Activated B cell treated with CpG ODN at 0.5 μM for 24 hours (primary cell): ENCODE data around the gene TRIP10. TPM values are rescaled to one million over a fixed set of nuclear protein-coding genes. Genes with fewer than 3 reads are reported as not detected.
"Not testable (repeated sequence)": the region's sequence is repeated elsewhere in the genome, so short reads cannot be mapped to it uniquely, and the experiment has no call there.

Source experiments
- ATAC-seq: fragments of 200-7000 bp; cut with Tn5 transposase; one replicate; pipeline ENCODE4 v1.10.0; 2021; ENCODE audit warnings: low read depth, mild to moderate bottlenecking, moderate library complexity
- CTCF ChIA-PET: fragments of 350-600 bp; sonication (Branson Sonifier 250); formaldehyde crosslinking; loops from one replicate; lab custom pipeline; 2021; ENCODE audit warnings: antibody characterized with exemption; lab: Charles Lee
- POLR2A ChIA-PET: fragments of 350-600 bp; sonication (Branson Sonifier 250); formaldehyde crosslinking; loops from one replicate; lab custom pipeline; 2021; ENCODE audit warnings: antibody characterized with exemption; lab: Charles Lee
- DNase-seq: peaks from one replicate; pipeline ENCODE4 v3.0.0; 2022
- H3K27ac Mint-ChIP-seq: one replicate; pipeline ENCODE4 v1.8.0; 2020; ENCODE audit warnings: mixed read lengths
- H3K27me3 Mint-ChIP-seq: one replicate; pipeline ENCODE4 v1.8.0; 2021; ENCODE audit warnings: mixed read lengths
- H3K36me3 Mint-ChIP-seq: one replicate; pipeline ENCODE4 v1.8.0; 2021; ENCODE audit warnings: low read depth, mixed read lengths
- H3K4me1 Mint-ChIP-seq: one replicate; pipeline ENCODE4 v1.8.0; 2021; ENCODE audit warnings: mixed read lengths
- H3K4me3 Mint-ChIP-seq: one replicate; pipeline ENCODE4 v1.8.0; 2020; ENCODE audit warnings: mild to moderate bottlenecking, mixed read lengths
- H3K9me3 Mint-ChIP-seq: one replicate; pipeline ENCODE4 v1.8.0; 2020; ENCODE audit warnings: mixed read lengths
- intact Hi-C: fragments of 100-400 bp; cut with micrococcal nuclease; formaldehyde crosslinking; loops from one replicate; pipeline ENCODE4 v1.15.1; 2024
- total RNA-seq: library from RNA; stranded (reverse); gene quantifications from 2 replicates; pipeline ENCODE4 v1.2.3, GENCODE V29; 2022
- TF ChIP-seq, protein P1 (sequence below): fragments of 200-600 bp; IDR thresholded peaks from one replicate; pipeline ENCODE4 v1.8.0; 2022; ENCODE audit warnings: antibody characterized with exemption, mild to moderate bottlenecking

The TRIP10 gene
- total RNA-seq, 1 donor from 2014 or later: 101 TPM

GRCh38 chr19:6796278-6796677, 56.8 kb downstream of the TRIP10 start:
- H3K4me3 Mint-ChIP-seq: no peak overlapping the region
- ChIA-PET POLR2A (interaction anchor here (1.0 kb wide), 1 partner anchor 24 kb away, joined by 3 read pairs; the partner anchor contains the start of gene VAV1), CTCF (no interaction called here)
- peaks cover 2% of the 10 kb centered on the region for H3K9me3 Mint-ChIP-seq
- no peaks in the 10 kb centered on the region for H3K27me3 Mint-ChIP-seq
- no peak overlapping the region for H3K27ac Mint-ChIP-seq
- H3K36me3 Mint-ChIP-seq: peaks cover 51% of the 10 kb centered on the region
- peaks cover 78% of the 10 kb centered on the region for H3K4me1 Mint-ChIP-seq
- DNase-seq: no peak
- intact Hi-C loops: no loop called here
- TF ChIP-seq, protein P1, sequence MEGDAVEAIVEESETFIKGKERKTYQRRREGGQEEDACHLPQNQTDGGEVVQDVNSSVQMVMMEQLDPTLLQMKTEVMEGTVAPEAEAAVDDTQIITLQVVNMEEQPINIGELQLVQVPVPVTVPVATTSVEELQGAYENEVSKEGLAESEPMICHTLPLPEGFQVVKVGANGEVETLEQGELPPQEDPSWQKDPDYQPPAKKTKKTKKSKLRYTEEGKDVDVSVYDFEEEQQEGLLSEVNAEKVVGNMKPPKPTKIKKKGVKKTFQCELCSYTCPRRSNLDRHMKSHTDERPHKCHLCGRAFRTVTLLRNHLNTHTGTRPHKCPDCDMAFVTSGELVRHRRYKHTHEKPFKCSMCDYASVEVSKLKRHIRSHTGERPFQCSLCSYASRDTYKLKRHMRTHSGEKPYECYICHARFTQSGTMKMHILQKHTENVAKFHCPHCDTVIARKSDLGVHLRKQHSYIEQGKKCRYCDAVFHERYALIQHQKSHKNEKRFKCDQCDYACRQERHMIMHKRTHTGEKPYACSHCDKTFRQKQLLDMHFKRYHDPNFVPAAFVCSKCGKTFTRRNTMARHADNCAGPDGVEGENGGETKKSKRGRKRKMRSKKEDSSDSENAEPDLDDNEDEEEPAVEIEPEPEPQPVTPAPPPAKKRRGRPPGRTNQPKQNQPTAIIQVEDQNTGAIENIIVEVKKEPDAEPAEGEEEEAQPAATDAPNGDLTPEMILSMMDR: no peak
- no peak for ATAC-seq

DNA sequence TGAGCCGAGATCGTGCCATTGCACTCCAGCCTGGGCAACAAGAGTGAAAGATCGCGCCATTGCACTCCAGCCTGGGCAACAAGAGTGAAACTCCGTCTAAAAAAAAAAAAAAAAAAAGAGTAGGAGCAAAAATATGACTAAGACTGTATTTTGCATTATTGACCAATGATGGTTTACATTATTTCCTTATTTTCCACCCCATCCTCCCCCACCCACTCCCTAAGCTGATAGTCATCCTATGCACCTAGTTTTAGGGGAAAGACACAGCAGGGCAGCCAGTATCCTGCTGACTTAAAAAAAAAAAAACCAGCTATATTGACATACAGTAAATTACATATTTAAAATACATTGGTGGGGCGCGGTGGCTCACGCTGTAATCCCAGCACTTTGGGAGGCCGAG, 58.2 kb downstream of the TRIP10 start:
- ATAC-seq: no peak
- H3K36me3 Mint-ChIP-seq: peaks cover 41% of the 10 kb centered on the region
- H3K9me3 Mint-ChIP-seq: peaks cover 2% of the 10 kb centered on the region
- CTCF ChIA-PET: interaction anchor here (1.8 kb wide), 1 partner anchor 281 kb away, joined by 4 read pairs; no protein-coding TSS in a partner anchor
- peak overlapping the region; percentile 59 for H3K27ac Mint-ChIP-seq
- intact Hi-C loops: no loop called here
- peaks cover 74% of the 10 kb centered on the region for H3K4me1 Mint-ChIP-seq
- no peak for DNase-seq
- no peak overlapping the region for H3K4me3 Mint-ChIP-seq
- no peaks in the 10 kb centered on the region for H3K27me3 Mint-ChIP-seq
- TF ChIP-seq, protein P1: no peak
- POLR2A ChIA-PET: interaction anchor here (0.7 to 10.6 kb wide), 5 partner anchors 9 to 336 kb away, joined by 3 to 333 read pairs (median 5); partner anchors contain the start of genes SH2D3A and VAV1

- H3K27ac Mint-ChIP-seq: peak overlapping the region; percentile 94
- not testable (repeated sequence) for ATAC-seq, DNase-seq, H3K9me3 Mint-ChIP-seq, H3K27me3 Mint-ChIP-seq
- H3K36me3 Mint-ChIP-seq: peaks cover 22% of the 10 kb centered on the region
- H3K4me3 Mint-ChIP-seq: peak overlapping the region; percentile 83
- POLR2A ChIA-PET: interaction anchor here (0.6 to 10.6 kb wide), 10 partner anchors 9 to 607 kb away, joined by 3 to 333 read pairs (median 8); partner anchors contain the start of genes GPR108, SH2D3A, TRIP10 and VAV1
- CTCF ChIA-PET: interaction anchor here (0.9 to 4.5 kb wide), 5 partner anchors 28 to 283 kb away, joined by 3 to 32 read pairs (median 4); partner anchors contain the start of genes GPR108, TRIP10 and VAV1
- intact Hi-C loops: loop anchor here (5.0 kb wide), 1 partner anchor 428 kb away; the partner anchor contains the start of gene ALKBH7
- peaks cover 82% of the 10 kb centered on the region for H3K4me1 Mint-ChIP-seq
These were observed 60.8 kb downstream of the TRIP10 start for GRCh38 chr19:6800160-6800790.

DNA sequence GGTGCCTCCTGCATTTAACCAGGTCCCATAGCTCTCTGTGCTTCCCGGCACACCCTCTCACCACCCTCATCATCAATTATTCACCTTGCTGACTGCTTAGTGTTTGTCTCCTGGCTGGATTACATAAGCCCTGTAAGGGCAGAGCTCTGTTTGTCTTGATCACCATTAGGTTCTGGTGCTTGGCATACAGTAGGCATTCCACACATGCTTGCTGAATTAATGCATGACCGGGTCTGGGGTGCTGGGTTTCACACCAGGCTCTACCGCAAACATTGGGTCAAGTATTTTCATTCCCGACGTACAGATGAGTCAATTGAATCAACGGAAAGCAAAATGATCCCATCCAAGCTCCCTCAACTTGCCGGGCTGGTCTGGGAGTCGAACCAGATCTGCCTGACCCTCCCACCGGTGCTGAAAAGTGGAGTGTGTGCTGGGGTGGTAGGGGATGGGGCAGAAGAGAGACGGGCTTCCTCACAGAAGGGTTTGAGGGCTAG, 61.6 kb downstream of the TRIP10 start:
- peak overlapping the region; percentile 94 for H3K27ac Mint-ChIP-seq
- H3K27me3 Mint-ChIP-seq: no peaks in the 10 kb centered on the region
- DNase-seq: no peak
- no peaks in the 10 kb centered on the region for H3K9me3 Mint-ChIP-seq
- POLR2A ChIA-PET: interaction anchor here (0.5 to 10.6 kb wide), 17 partner anchors 9 to 601 kb away, joined by 3 to 333 read pairs (median 7); partner anchors contain the start of genes GPR108, SH2D3A, TRIP10 and VAV1
- TF ChIP-seq, protein P1: no peak
- CTCF ChIA-PET: interaction anchor here (0.9 to 4.5 kb wide), 4 partner anchors 29 to 284 kb away, joined by 3 to 32 read pairs (median 18); partner anchors contain the start of genes GPR108, TRIP10 and VAV1
- H3K4me3 Mint-ChIP-seq: peak overlapping the region; percentile 83
- intact Hi-C loops: loop anchor here (1.0 to 5.0 kb wide), 4 partner anchors 29 to 429 kb away; partner anchors contain the start of genes ALKBH7, SH2D3A and VAV1
- peaks cover 81% of the 10 kb centered on the region for H3K4me1 Mint-ChIP-seq
- no peak for ATAC-seq
- peaks cover 17% of the 10 kb centered on the region for H3K36me3 Mint-ChIP-seq

Other genes with a start within 250 kb of the TRIP10 start
- gene TUBB4A, start 237.4 kb upstream of the TRIP10 start, total RNA-seq: 13.2 and 16.8 TPM in 2 replicates
- gene TNFSF9, start 208.7 kb upstream of the TRIP10 start, total RNA-seq: 6.0 and 7.1 TPM in 2 replicates
- gene CD70, start 148.5 kb upstream of the TRIP10 start, total RNA-seq: 29.3 and 29.7 TPM in 2 replicates
- 0.64 and 0.73 TPM in 2 replicates for gene TNFSF14, start 69.5 kb upstream of the TRIP10 start, total RNA-seq
- 0.44 and 0.53 TPM in 2 replicates for gene C3, start 19.0 kb upstream of the TRIP10 start, total RNA-seq
- gene GPR108, start 2.1 kb upstream of the TRIP10 start, total RNA-seq: 53.5 and 55.6 TPM in 2 replicates
- 18.7 and 22.6 TPM in 2 replicates for gene SH2D3A, start 27.8 kb downstream of the TRIP10 start, total RNA-seq
- 105 and 121 TPM in 2 replicates for gene VAV1, start 33.0 kb downstream of the TRIP10 start, total RNA-seq
- 0.15 and 0.18 TPM in 2 replicates for gene ADGRE1, start 147.9 kb downstream of the TRIP10 start, total RNA-seq